Measurements from ENCODE around the gene RPS15.

The RPS15 gene

DNA sequence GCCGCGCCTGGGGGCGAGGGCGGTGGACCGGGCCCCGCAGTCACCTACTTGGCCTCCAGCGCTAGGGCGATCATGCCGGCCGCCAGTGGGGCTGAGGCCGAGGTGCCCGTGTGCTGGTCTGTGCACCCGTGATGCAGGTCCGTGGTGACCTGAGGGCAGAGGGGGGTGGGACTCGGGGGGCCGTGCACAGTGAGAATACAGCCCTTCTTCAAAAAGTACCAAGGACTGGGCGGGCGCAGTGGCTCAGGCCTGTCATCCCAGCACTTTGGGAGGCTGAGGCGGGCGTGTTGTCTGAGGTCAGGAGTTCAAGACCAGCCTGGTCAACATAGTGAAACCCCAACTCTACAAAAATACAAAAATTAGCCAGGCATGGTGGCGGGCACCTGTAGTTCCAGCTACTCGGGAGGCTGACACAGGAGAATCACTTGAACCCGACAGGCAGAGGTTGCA is 45.8 kb downstream of the RPS15 start:
- no peak for DNase-seq (ENCODE audit: low read depth, low spot score)

DNA sequence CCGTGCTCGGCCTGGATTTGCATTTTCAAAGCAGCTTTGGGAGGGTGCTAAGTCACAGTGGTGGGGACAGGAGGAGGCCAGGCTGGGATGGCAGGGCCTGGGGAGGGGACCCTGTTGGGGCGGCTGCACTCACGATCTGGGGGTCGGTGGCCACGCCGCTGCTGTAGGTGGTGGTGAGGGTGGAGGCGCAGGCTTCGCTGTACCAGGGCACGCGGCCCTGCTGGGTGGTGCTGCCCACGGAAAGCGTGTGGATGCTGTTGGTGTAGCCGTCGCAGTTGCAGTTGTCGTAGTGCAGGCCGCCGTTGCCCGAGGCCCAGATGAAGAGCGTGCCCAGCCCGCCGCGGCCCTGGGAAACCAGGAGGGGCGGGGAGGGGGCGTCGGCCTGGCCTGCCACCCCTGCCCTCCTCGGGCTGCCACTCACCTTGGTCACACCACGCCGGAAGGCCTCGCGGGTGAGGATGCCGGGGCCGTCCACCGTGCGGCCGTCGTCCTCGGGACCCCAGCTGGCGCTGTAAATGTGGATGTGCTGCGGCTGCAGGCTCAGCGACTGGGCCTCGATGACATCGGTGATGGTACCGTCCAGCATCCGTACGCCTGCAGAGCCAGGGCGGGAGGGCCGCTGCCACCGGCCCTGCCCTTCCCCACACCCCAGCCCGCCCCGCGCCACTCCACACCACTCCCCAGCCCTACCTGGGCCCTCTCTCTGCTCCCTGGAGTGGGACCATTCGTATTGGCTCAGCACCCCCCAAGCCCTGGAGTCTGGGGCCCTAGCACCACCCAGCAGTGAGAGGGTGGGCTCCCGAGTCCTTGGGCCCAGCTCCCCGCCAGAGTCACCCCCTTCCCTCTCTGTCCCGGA is 48.8 kb downstream of the RPS15 start:
- no peak for DNase-seq (ENCODE audit: low read depth, low spot score)

GRCh38 chr19:1487576-1488281 is 49.5 kb downstream of the RPS15 start:
- no peak for DNase-seq (ENCODE audit: low read depth, low spot score)

DNA sequence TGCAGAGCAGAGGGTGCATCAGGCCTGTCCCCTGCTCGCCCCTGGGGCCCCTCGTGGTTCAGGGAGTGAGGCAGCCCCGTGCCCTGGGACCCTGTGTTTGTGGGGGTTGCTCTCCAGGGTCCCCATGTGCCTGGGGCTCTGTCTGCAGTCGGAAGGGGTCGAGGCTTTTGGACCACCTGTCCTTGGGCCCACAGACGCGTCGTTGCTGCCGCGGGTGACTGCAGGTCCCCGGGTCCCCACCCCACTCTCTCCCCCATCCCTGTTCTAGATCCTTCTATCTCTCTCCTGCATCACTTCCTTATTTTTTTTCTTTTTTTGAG is 50.0 kb downstream of the RPS15 start:
- DNase-seq (ENCODE audit: low read depth, low spot score): no peak

- DNase-seq (ENCODE audit: low read depth, low spot score): no peak
These were observed 51.5 kb downstream of the RPS15 start for GRCh38 chr19:1489463-1490310.
